ENCODE measurements around the gene WDR37.

- TF ChIP-seq, protein P1, sequence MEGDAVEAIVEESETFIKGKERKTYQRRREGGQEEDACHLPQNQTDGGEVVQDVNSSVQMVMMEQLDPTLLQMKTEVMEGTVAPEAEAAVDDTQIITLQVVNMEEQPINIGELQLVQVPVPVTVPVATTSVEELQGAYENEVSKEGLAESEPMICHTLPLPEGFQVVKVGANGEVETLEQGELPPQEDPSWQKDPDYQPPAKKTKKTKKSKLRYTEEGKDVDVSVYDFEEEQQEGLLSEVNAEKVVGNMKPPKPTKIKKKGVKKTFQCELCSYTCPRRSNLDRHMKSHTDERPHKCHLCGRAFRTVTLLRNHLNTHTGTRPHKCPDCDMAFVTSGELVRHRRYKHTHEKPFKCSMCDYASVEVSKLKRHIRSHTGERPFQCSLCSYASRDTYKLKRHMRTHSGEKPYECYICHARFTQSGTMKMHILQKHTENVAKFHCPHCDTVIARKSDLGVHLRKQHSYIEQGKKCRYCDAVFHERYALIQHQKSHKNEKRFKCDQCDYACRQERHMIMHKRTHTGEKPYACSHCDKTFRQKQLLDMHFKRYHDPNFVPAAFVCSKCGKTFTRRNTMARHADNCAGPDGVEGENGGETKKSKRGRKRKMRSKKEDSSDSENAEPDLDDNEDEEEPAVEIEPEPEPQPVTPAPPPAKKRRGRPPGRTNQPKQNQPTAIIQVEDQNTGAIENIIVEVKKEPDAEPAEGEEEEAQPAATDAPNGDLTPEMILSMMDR (IDR thresholded peaks at IDR 0.05), result no peak
- no peak for TF ChIP-seq POLR2AphosphoS5 (IDR thresholded peaks at IDR 0.05)
Observed at GRCh38 chr10:1025683-1026082, 30.5 kb upstream of the WDR37 start, which contains the start of gene IDI2.

Data from prostate gland (tissue), 2 donors.